Lung microvascular endothelial cell (primary cell): ENCODE data around the gene PML. TPM values are rescaled to one million over a fixed set of nuclear protein-coding genes. Genes with fewer than 3 reads are reported as not detected.
"Not testable (repeated sequence)": the region's sequence is repeated elsewhere in the genome, so short reads cannot be mapped to it uniquely, and the experiment has no call there.

Source experiments
- DNase-seq, 2 donors: peaks; one replicate each; pipeline versions ENCODE4 v3.0.0 to v3.0.0-alpha.2; 2010; ENCODE audit warnings: low read depth in 2 of 2
- total RNA-seq: library from RNA; depleted of rRNA; stranded (reverse); fragments of >200 nt; gene quantifications from 2 replicates; pipeline ENCODE4 v1.2.1, GENCODE V29; 2014

Gene PML
- total RNA-seq, 1 donor from 2014 or later = 36.9 TPM

DNA sequence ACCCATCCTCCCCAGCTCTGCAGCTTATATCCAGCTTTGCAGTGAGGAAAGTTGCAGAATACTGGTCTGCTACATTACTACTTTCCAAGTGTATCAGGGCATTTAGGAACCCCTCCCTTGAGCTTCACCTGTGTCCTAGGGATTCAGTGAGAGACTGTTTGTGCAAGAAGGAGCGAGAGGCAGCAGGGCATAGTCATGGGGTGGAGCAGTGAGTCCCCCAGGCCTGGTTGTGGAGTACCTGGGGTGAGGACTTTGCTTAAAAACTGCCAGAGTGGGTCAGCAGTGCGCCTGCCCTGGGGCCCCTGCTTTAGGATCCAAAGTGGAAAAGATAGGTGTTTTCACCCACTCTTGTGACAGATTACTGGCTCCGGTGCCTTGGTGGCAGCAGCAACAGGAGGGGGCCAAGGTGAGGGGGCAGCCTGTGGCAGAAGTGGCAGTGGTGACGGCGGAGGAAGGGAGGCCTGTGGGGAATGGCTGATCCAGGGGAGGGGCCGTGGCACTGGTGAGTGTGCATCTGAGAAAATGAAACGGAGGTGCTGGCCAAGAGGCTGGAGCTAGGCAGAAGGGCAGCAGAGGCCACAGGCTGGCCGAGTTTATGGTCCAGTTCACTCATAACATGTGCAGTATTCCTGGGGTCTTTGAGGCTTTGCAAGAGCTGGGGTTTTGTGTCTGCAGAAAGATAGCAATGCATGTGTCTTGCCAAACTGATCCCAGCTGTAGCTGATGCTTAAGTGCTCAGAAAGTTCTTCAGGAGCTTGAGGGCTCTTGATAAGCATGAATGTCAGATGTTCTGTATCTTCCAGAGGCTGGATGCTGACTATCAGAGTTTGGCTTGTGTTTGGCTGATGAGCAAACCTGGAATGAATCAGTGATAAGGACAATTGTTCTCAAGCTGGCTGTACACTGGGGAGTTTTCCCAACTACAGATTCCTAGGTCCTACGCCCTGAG is 44.5 kb downstream of the PML start:
- no peak for DNase-seq

GRCh38 chr15:74039656-74040010 is 45.1 kb downstream of the PML start:
- no peak for DNase-seq

GRCh38 chr15:74040109-74040850 is 45.8 kb downstream of the PML start:
- peak in 1 of 2 donors; percentile 86 for DNase-seq

GRCh38 chr15:74041311-74041756 is 46.8 kb downstream of the PML start:
- no peak for DNase-seq

DNA sequence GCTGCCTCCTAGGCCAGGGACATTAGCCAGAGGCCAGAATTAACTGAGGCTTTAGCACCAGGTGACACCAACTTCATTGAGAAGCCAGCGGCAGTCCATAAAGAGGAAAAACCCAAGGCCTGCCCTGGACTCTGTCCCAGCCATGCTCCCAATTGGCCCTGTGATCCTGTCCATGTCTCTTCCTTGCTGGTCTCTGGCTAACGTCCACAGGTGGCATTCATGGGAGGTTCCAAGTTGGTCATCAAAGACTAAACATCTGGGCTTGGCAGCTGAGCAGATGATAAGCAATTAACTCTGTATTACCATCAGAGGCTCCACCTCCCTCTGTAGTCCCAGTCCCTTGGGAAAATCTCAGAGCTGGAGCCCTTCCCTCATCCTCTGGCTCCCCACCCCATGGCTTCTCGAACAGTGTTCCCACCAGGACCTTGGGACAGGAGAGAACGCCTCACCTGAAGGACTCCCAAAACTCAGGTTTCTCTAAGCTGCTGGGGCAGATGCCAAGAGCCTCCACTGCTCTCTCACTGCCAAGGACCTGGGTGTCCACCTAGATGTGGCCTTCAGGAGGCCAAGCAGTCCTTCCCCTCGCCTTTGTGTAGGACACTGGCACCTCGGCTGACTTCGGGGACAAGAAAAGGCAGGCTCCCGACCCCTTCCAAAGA is 47.4 kb downstream of the PML start:
- DNase-seq = no peak

DNA sequence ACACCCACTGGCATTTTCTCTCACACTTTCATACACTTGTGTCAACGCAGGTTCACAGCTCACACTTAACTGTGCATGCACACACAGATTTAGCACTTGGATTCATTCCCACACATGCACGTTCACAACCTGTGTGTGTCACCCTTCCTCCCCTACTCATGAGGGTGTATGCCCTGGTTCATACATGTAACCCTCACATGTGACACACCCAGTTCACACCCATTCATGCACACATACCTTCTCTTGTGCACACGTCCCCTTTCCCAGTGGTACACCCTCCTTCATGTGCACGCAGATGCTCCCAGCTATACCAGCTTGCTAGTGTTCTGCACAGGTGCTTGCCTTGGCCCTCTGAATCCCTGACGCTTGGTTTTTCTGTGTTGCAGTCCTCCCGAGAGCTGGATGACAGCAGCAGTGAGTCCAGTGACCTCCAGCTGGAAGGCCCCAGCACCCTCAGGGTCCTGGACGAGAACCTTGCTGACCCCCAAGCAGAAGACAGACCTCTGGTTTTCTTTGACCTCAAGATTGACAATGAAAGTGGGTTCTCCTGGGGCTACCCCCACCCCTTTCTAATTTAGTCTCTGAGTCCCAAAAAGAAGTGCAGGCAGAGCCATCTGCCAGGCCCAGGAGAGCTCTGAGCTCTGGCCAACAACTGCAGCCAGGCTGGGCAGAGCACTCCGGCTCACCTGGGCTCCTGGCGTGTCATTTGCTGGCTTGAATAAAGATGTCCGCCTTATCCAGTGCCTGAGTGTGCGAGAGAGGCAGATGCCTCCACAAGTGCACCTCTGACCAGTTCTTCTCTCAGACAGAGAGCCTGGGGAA is 48.3 kb downstream of the PML start:
- DNase-seq = no peak

GRCh38 chr15:74043425-74044266 is 49.1 kb downstream of the PML start:
- no peak for DNase-seq

GRCh38 chr15:74044267-74045110 is 50.0 kb downstream of the PML start:
- DNase-seq = no peak

- DNase-seq = no peak
Measured at GRCh38 chr15:74045184-74045583, 50.7 kb downstream of the PML start.

DNA sequence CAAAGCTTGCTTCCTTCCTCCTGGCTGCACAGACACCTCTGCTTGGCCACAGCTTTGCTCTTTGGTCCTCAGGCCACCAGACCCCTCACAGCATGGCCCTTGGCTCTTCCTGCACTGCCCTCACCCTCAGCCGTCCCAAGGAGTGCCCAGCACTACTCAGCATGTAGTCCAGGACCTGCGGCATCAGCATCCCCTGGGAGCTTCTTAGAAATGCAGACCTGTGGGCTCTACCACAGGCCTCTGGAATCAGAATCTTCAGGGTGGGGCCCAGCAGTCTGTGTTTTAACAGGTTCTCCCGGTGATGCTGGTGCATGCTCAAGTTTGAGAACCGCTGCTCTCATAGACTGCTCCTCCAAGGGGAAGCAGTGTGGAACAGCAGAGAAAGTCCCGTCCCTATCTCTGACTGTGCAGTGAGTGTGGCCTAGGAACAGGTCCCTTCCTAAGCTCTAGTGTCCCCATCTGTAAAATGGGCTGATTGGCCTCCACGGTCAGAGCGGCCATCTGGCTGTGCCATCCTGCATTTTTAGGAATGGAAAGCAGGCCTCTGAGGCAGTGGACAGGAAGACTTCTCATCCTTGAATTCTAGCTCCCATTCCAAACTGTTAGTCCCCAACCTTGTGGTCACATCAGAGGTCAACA is 51.2 kb downstream of the PML start:
- DNase-seq = no peak

- no peak for DNase-seq
Measured at GRCh38 chr15:74046275-74046674, 51.8 kb downstream of the PML start.

GRCh38 chr15:74050127-74050526 is 55.6 kb downstream of the PML start:
- DNase-seq = no peak

GRCh38 chr15:74050556-74051234 is 56.2 kb downstream of the PML start:
- no peak for DNase-seq

GRCh38 chr15:74052271-74053260 is 58.0 kb downstream of the PML start:
- not testable (repeated sequence) for DNase-seq

- DNase-seq = no peak
Measured at GRCh38 chr15:74053517-74053916, 59.0 kb downstream of the PML start.

DNA sequence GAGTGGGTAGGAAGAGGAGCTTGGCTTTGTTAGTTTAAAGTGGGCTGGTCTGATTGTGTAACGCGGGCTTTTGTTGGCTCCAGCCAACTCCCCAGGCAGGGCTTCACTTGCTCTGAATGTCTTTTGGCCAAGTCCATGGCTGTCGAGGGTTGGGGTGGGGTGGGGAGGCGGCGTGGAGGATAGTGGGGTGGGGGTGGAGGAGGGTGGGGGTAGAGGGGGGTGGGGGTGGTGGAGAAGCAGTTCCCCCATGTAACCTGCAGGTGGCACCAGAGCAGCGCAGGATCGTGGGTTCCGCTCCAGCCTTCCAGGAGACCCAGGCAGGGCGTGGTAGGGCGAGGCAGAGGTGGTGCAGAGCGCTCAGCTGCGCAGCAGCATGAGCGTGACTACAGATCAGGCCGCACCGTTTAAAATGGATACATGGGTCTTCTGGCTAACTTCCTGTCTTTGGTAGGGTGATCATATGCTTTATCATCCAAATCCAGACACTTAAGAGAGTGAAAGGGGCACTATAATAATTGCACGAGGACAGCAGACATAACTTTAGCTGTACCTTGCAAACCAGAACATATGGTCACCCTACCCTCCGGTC is 59.5 kb downstream of the PML start:
- DNase-seq = peak; percentile 44 to 63

- DNase-seq = no peak
Measured at GRCh38 chr15:74055804-74056203, 61.3 kb downstream of the PML start.
